COR-L47 (cell line): ENCODE data around the gene RER1.

ENCODE experiments used
- DNase-seq: peaks from one replicate; lab custom pipeline; 2025; lab: John Stamatoyannopoulos, UW

RER1 gene

DNA sequence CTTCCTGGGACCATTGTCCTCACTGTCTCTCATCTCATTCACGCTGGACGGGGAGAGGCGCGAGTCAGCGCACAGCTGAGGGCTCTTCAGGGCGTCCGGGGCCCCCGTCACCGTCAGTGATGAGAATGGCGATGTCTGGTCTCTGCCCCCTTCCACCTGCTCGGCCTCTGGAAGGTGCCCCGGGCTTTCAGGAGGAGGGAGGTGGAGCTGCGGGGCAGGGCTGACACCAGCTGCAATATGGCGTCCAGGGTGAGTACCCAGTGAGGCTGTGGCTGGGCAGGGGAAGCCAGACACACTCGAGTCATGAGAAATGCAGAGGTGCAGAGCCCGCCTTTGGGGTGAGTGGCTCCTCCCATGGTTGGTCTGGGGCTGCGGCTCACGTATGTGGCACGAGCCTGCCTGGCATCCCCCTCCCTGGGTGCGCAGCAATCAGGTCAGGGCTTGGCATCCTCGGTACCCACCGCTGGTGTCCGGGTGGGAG, 15.3 kb upstream of the RER1 start:
- DNase-seq, result no peak

GRCh38 chr1:2376931-2377672, 14.5 kb upstream of the RER1 start:
- DNase-seq, result no peak

DNA sequence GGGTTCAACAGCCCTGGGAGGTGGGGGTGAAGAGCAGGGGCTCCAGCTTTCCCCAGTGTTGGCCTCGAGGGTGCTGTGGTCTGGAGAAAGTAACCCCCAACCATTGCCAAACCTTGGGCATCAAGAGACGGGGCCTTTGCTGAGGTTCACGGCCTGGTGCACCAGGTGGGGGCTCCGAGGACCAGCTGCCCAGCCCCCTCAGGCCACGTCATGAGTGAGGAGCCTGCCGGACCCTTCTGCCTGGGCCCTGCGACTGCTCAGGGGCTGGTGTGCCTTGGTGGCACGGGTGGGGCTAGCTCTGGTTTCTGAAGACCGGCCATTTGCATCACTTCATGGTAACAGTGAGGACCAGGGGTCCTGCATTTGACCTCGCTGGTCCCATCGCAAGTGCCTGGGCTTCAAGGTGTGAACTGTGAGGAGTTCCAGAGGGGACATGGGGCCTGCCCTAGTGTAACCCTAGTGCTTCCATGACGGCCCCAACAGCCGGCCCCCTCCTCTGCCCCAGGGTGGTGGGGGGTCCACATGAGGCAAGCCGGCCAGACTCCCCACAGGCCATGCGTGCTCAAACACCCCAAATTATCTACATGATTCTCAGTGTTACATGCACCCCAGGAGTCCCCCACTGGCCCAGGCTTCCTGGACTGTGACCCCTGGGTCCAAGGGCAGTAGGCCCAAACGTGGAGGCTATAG, 13.7 kb upstream of the RER1 start:
- no peak for DNase-seq

DNA sequence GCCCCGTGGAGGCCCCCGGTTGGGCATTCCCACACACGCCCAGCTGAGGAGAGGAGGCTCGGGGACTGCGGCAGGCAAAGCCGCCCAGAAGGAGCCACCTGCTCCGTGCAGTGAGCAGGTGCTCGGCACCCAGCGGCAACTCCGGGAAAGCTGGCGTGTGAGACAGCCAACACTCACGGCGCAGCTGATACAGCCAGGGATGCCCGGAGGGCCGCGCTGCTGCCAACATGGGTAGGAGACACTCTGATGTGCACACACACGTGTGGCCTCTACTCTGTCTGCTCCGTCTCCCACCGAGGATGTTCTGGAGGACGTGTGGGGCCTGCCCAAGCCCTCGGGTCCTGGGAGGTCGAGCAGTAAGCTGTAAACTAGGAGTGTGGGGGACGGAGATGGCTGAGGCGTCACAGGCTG, 13.2 kb upstream of the RER1 start:
- peak; percentile 28 for DNase-seq

GRCh38 chr1:2378956-2379732, 12.5 kb upstream of the RER1 start:
- DNase-seq, result no peak

GRCh38 chr1:2379733-2380404, 11.8 kb upstream of the RER1 start:
- DNase-seq, result no peak

GRCh38 chr1:2380816-2381591, 10.6 kb upstream of the RER1 start:
- no peak for DNase-seq

GRCh38 chr1:2381741-2382620, 9.7 kb upstream of the RER1 start:
- no peak for DNase-seq

DNA sequence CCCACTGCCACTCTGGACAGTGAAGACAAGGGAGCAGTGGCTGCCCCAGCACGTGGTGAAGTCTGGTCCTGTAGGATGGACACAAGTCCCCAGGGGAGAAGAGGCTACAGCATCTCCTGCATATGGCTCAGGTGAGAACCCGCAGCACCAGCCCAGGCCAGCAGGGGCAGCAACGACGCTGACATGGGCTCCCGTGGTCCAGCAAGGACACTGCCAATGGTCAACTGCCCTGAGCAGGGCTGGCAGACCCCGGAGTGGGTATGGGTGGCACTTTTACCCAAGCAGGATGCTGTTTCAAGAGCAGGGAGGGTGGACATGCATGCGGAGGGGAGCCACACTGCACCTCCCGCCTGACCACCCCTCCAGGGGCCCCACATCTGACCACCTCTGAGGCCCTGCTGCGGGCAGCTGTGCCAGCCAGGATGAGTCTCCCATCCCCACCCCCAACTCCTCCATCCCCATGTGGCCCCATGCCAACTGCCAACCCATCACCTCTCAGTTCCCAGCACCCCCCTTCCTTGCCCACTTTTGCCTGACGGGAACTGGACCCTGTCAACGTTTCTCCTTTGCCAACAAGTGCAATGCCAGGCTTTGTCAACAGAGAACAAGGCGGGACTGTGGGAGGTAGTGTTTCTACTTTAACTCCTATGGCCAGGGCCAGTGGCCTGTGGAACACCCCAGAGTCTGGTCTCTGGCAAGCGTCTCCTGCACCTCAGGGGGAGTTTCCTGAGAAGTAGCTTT, 8.8 kb upstream of the RER1 start:
- peak; percentile 32 for DNase-seq

GRCh38 chr1:2383576-2383975, 8.1 kb upstream of the RER1 start:
- no peak for DNase-seq

DNA sequence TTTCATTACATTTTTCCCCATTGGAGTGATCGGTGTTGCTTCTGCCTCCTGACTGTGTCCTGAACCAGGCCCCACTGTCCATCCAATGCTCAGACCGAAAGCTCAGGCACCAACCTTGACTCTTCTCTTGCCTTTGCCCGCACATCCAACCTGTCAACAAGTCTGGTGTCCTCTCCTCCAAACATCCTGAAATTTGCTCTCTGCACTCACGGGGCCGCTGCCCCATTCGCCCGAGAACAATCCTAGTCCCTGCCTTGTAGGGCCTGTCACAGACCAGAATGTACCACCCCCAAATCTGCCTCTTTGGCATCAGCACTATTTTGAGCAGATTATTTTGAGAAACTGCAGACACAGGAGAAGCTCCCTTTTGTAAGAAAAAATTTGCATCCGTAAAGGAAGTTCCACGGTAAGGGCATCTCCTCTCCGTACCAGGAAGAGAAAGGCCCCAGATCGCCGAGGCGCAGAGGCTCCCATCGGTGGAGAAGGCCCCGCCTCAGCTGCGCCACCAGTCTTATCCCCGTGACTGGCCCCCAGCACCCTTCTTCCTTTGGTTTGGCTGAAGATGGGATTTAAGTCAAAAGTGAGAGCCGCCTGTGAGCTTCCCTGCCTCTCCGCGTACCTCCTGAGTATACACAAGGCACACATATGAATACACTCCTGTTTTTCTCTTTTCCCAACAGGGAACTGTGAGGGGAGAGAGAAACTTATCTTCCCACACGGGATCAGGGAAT, 7.3 kb upstream of the RER1 start:
- DNase-seq, result no peak

GRCh38 chr1:2384941-2385481, 6.6 kb upstream of the RER1 start:
- no peak for DNase-seq

GRCh38 chr1:2385606-2386280, 5.9 kb upstream of the RER1 start:
- no peak for DNase-seq

- DNase-seq, result no peak
Measured at GRCh38 chr1:2386636-2387611, 4.7 kb upstream of the RER1 start.

GRCh38 chr1:2388004-2388913, 3.4 kb upstream of the RER1 start:
- DNase-seq, result no peak

DNA sequence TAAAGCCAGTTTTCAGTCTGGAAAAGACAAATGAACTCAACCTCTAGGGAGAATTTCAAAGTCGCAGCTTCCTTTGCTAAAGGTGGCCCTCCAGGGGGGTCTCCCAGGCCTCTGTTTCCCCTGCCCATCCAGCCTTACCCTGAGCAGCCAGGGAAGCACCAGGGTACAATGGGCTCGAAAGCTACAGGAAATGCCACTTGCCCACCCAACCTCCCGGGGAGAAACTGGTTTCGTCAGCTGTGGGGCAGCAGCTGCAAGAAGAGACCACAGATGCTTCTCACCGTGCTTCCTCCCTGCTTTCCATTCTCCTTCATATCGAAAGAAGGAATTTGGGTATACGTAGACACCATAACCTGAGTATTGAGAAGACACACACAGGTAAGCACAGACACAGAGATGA, 2.0 kb upstream of the RER1 start:
- DNase-seq, result no peak
